Measurements from ENCODE around the gene ZNF66.
"Not testable (repeated sequence)": the region's sequence is repeated elsewhere in the genome, so short reads cannot be mapped to it uniquely, and the experiment has no call there.

ZNF66 gene

DNA sequence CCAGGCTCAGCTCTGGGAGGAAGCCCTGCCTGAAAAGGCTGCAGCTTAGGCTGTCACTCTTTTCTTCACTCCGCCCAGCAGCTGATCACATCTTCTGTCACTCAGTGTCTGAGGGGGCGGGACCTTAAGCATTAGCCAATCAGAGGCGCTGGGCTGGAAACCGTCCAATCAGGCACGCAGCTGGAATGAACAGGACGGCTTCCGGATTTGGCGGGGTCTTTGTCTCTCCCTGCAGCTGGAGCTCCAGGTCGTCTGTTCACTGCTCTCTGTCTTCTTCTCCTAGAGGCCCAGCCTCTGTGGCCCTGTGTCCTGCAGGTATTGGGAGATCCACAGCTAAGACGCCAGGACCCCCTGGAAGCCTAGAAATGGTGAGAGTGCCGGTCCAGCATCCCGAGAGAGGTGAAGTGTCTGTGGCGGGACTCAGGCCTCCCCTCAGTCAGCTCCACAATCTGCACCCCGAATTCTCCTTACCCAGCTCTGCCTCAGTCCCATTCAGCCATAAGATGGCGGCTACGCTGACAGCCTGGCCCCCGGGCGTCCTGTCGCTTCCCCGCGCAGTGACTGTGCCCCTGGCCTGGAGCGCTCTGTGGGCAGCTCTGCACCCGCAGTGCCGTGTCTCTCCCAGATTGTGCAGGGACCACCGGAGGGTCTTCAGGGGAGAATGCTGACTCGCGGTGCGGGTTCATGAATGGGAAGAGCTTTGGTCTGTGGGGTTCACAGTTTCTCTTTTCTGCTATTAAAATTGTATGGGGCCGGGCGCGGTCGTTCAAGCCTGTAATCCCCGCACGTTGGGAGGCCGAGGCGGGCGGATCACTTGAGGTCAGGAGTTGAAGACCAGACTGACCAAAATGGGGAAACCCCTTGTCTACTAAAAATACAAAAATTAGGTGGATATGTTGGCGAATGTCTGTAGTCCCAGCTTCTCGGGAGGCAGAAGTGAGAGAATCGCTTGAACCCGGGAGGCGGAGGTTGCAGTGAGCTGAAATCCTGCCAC is at the start of gene ZNF66:
Gene ZNF66, plus strand, starts transcription at position 222 of the 994 bp plus-strand sequence. Its CDS starts 144 bp downstream, at position 366.
- DNase-seq (ENCODE audit: low read depth) = peak; percentile 95

DNA sequence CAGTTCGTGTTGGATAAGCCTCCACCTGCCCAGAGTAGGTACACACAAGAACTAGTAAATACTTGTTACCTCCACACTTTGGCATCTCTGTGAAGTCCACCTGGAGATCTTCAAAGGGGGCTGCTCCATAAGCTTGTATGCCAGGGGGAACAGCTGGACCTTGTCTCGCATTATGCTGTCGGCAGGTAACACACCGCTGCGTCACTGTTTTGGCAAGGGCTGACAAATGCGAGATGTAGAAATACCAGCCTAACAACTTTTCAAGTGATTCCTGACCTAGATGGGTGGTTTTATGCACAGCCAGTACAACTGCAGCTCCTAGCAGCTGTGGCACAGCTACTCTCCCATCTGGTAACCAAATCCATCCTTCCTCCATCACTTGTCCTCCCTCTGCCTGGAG is 25.9 kb upstream of the ZNF66 start:
- DNase-seq (ENCODE audit: low read depth) = not testable (repeated sequence)

DNA sequence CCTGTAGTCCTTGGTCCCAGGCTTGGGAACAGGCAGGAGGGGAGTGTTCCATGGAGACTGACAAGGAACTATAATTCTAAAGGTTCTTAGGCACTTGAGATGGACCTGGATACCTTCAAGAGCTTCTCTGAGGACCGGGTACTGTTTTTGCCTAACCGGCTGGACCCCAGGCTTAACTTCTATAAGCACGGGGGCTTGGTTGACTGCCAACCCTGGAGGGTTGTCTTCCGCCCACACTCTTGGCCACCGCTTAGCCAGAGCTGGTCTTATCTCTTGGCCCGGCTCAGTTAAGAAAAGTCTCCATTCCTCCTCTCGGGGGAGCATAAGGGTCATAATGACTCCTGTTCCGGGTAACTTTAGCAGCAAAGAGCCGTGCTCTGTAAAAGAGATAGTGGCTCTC is 23.8 kb upstream of the ZNF66 start:
- DNase-seq (ENCODE audit: low read depth) = not testable (repeated sequence)

DNA sequence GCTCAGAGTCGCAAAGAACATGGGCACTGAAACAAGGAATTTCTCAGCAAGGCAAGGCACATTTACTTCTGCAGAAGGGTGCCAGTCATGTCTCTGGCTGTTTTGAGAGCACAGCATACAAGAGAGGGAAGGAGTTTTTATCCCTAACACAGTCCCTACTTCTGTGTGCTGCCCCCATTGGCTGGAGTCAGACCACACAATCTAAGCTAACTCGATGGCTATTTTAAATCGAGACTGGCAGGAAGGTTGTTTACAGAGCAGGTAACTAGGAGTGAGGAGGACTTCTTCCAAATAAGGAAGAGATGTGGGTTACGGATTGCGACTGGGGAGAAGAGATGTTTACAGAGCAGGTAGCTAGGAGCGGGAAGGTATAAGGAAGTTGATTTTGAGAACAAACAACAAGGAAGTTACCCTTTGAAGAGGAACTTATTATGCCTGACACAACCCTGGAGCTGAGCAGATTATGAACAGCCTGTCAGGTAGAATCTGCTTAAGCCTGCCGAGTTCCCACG is 6.8 kb upstream of the ZNF66 start:
- DNase-seq (ENCODE audit: low read depth) = not testable (repeated sequence)

DNA sequence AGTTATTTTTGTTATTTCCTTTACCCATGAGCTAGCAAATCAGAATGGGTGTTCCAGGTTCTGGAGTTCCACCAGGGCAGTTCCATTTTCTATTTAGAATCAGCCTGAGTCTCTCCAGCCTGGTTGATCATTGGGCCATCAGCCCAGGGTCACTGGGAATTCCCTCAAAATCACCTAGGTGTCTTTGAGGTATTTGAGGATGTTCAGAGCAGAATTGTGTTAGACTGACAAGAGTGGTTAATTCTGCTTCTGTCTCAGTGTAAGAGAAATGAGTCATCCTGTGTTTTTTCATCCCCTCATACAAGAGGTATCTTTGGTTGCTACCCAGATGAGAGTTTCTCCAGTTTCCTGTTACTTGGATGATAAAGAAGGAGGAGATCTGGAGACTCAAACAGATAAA is 11.7 kb downstream of the ZNF66 start:
- DNase-seq (ENCODE audit: low read depth) = no peak

DNA sequence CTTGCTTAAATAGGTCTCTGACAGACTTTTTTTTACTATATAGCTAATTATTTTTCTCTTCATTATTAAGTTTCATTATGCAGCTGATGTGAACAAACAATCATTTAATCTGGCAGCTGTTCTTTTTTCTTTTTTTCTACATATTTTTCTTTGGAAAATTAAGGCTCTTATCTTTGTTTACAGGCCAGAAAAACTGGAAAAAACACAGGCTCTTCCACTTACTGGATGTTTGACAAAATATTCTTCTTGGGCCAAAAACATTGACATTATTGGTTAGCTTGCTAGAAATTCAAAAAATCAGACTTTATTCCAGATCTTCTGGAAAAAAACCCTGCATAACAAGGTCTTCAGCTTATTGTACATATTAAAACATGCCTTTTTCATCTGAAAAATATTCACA is 15.7 kb downstream of the ZNF66 start:
- no peak for DNase-seq (ENCODE audit: low read depth)

DNA sequence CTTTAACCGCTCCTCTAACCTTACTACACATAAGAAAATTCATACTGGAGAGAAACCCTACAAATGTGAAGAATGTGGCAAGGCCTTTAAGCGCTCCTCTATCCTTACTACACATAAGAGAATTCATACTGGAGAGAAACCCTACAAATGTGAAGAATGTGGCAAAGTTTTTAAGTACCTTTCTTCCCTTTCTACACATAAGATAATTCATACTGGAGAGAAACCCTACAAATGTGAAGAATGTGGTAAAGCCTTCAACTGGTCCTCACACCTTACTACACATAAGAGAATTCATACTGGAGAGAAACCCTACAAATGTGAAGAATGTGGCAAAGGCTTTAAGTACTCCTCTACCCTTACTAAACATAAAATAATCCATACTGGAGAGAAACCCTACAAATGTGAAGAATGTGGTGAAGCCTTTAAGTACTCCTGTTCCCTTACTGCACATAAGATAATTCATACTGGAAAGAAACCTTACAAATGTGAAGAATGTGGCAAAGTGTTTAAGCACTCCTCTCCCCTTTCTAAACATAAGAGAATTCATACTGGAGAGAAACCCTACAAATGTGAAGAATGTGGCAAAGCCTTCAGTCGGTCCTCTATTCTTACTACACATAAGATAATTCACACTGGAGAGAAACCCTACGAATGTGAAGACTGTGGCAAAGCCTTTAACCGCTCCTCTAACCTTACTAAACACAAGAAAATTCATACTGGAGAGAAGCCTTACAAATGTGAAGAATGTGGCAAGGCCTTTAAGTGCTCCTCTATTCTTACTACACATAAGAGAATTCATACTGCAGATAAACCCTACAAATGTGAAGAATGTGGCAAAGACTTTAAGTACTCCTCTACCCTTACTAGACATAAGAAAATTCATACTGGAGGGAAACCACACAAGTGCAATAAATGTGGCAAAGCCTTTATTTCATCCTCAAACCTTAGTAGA is 30.5 kb downstream of the ZNF66 start:
- not testable (repeated sequence) for DNase-seq (ENCODE audit: low read depth)

DNA sequence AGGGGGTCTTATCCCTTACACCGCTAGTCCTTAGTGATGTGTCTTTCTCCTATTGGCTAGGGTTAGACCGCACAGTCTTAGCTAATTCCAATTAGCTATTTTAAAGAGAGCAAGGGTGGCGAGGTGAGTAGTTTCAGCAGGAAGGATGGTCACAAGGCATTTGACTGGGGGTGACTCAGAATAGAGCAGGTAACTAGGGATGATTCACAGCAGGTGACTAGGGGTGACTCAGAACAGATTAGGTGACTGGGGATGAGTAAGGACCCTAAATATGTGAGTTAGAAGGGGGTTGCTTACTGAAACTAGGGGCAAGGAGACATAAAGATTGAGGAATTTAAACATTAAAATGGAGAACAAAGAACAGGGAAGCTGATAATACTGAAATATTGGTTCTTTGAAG is 64.3 kb downstream of the ZNF66 start:
- DNase-seq (ENCODE audit: low read depth) = no peak
